DMS79 treated with DMSO at 0.1 percent for 48 hours (cell line): ENCODE data around the gene NINJ1.
"Not testable (repeated sequence)": the region's sequence is repeated elsewhere in the genome, so short reads cannot be mapped to it uniquely, and the experiment has no call there.

Source experiments
- DNase-seq: peaks from one replicate; lab custom pipeline; 2025; lab: John Stamatoyannopoulos, UW

The NINJ1 gene

DNA sequence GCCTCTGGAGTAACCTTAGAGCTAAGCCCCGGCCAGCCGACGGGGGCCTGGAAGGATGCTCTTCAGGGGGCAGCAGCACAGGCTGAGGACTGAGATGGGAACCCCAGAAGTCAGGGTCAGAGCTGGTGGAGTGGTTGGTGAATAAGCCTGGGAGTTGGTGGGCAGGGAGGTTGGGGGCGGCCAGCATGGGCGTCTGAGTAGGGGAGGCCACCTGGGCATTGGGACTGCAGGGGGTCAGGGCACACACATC, 14.4 kb downstream of the NINJ1 start:
- DNase-seq, result no peak

DNA sequence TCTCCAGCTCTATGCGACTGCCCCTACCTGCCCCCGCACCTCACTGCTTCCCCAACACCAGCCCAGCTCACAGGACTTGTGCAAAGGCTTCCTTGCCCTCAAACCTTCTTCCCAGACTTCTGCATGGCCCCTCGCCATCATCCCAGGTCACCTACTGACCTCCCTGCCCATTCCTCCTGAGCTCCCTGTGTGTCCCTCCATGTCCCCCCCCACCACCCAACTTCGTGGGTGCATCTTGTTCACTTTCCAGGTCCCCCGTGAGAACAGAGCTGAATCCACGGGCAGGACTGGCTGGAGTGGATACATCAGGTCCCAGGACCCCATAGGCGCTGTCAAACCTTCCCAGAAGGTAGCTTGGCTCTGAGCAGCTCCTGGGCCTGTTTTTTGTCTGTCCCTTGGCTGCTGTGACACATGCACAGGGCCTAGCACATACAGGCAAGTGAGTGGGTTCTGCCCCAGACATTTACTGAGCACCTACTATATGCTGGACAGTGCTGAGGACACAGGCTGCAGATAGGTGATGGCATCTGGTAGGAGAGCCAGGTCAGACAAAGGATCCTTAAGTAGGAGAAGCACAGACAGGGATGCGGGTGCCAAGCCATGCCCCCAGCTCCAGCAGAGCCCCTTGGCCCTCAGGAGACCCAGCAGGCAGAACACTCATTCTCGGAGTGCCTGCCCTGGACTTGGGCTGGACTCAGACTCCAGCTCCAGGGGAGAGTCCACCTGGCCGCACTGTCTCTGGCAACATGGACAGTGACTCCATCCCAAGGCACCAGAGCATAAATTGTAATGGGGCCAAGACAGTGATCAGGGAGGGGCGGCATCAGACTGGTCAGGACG, 15.0 kb downstream of the NINJ1 start:
- DNase-seq, result no peak

GRCh38 chr9:93117924-93118862, 15.9 kb downstream of the NINJ1 start:
- DNase-seq, result no peak

DNA sequence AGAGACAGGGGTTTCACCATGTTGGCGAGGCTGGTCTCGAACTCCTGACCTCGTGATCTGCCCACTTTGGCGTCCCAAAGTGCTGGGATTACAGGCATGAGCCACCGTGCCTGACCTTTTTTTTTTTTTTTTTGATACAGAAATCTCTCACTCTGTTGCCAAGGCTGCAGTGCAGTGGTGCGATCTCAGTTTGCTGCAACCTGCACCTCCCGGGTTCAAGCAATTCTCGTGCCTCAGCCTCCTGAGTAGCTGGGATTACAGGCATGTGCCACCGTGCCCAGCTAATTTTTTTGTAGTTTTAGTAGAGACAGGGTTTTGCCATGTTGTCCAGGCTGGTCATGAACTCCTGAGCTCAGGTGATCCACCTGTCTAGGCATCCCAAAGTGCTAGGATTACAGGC, 16.5 kb downstream of the NINJ1 start:
- DNase-seq, result not testable (repeated sequence)

- DNase-seq, result no peak
Measured at GRCh38 chr9:93116072-93116961, 17.7 kb downstream of the NINJ1 start.

DNA sequence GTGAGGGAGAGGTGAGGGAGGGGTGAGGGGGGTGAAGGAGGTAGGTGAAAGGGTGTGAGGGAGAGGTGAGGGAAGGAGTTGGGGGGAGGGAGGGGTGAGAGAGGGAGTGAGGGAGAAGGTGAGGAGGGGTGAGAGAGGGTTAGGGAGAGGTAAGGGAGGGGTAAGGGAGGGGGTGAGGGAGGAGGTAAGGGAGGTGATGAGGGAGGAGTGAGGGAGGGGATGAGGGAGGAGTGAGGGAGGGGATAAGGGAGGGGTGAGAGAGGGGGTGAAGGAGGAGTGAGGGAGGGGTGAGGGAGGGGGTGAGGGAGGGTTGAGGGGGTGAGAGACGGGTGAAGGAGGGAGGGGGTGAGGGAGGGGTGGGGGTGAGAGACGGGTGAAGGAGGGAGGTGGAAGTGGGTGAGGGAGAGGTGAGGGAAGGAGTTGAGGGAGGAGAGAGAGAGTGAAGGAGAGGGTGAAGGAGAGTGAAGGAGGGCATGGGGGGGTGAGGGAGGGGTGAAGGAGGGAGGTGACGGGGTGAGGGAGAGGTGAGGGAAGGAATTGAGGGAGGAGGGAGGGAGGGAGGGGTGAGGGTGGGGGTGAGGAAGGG, 18.5 kb downstream of the NINJ1 start:
- no peak for DNase-seq

- no peak for DNase-seq
Measured at GRCh38 chr9:93114984-93115335, 19.1 kb downstream of the NINJ1 start.

DNA sequence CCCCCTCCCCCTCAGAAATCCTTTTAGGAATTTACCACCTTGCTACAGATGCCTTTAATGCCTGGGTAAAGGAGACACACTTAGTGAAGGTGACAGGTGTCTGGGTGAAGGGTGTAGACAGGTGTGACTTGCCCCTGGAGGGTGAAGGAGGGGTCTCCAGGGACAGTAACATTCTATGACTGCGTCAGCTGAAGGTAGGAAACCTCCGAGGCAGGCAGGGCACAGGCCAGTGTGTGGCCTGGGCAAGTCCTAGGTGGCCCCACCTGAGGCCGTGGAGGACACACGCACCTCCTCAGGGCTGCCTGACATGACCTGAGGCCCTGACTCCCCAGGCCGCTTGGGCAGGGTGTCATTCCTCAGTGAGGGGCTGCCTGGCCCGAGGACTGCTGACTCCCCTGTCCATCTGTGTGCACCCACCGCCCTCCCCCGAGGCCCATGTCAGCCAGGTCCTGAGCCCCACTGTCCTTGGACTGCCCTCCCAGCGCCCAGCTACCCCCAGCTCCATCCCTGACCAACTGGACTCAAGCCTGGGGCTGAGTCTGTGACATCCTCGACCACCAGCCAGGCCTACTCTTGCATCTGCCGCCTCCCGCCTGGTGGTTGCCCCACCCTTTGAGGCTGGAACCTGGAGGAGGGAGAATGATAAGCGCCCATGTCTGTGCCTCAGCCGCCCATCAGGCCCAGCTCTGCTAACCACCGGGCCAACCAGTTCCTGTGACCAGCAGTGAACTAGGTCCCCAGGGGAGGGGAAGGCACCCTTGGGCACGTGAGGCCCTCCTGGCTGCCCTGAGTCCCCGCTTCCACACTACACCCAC, 19.7 kb downstream of the NINJ1 start:
- no peak for DNase-seq

DNA sequence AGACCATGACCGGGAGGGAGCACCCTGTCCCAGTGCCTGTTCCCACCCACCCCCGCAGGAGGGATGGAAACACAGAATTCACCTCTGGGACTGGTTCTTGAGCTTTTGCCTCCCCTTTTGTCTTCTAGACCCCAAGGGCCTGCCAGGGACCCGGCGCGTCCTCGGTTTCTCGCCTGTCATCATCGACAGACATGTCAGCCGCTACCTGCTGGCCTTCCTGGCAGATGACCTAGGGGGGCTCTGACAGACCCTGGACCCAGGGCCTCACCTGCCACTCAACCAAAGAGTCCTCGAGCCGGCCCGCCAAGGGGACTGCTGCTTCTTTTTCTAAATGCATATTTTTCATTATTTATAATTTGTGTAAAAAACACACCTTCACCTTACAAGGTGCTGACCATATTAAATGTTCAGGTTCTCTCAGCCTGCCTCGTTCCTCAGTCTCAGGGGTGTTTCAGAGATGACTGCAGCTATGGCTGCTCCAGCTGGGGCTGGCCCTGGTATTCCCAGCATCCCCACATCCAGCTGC, 21.1 kb downstream of the NINJ1 start:
- no peak for DNase-seq

GRCh38 chr9:93112116-93112863, 21.8 kb downstream of the NINJ1 start:
- no peak for DNase-seq

DNA sequence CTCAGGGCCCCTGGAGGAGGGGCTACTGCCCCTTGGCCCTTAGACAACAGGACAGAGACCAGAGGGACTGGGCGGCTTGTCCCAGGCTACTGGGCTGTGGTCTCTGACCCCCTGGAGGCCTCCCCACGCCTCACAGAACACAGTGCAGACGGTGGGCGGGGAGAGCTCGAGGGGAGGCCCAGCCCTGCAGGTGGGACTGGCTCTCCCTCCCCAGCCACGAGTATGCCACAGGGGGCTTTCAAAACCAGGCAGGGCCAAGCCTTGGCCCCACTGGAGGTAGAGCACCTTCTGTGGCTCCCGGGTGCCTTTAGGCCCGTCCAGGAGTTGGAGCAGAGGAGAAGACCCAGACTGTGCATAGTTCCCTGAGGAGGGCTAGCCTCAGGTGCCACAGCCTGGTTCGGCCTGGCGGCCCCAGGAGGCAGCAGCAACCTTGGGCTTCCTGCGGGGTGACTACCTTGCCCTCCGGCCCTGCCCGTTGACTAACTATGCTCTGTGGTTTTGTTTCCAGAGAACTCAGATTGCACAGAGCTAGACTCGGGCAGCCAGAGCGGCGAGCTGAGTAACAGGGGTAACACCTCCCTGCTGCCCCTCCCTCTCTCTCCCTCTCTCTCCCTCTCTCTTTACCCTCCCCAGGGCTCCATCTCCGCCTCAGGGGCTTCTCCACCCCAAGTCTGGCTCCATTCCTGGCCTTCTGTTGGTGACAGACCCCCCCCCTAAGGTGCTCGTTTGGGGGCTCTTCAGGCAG, 22.5 kb downstream of the NINJ1 start:
- no peak for DNase-seq

DNA sequence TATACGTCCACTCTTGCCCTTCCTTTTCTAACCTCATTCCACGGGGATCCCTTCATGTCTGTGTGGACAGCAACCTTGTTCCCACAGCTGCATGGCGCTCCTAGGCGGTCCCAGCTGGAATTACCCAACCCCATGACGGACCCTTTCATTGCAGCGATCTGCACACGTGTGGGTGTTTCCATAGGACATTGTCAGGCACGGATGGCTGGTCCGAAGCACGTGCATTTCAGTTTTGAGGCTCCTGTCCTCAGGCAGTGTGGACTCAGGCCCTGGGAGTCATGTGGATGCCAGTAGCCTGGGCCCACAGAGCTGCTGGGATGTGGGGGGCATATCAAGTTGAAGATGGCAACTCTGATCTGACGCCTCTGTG, 23.1 kb downstream of the NINJ1 start:
- no peak for DNase-seq

GRCh38 chr9:93110311-93110855, 23.7 kb downstream of the NINJ1 start:
- no peak for DNase-seq

- no peak for DNase-seq
Measured at GRCh38 chr9:93108291-93109041, 25.6 kb downstream of the NINJ1 start.

DNA sequence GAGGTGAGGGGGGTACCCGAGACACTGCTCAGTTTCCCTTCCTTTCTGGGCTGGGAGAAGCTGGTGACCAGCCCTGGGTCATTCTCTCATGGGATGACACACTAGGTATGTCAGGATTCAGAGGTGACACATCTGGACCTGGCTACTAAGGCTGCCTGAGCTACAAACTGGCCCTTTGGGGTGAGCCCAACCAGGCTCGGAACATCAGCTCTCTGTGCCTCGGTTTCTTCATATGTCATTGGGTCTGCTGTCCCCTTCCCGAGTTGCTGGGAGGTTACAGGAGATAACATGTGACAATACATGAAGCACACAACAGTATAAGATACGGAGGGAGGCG, 26.3 kb downstream of the NINJ1 start:
- DNase-seq, result no peak

GRCh38 chr9:93107151-93107824, 26.8 kb downstream of the NINJ1 start:
- DNase-seq, result no peak

GRCh38 chr9:93105620-93106019, 28.4 kb downstream of the NINJ1 start:
- no peak for DNase-seq

GRCh38 chr9:93101086-93101485, 33.0 kb downstream of the NINJ1 start:
- not testable (repeated sequence) for DNase-seq
